K562 (cell line): ENCODE results near the gene RBM44. TPM values are rescaled to one million over a fixed set of nuclear protein-coding genes. Genes with fewer than 3 reads are reported as not detected.

ENCODE experiments used
- LCOR ChIP-seq: sonication (generic); formaldehyde crosslinking; IDR thresholded peaks from 2 replicates; pipeline ENCODE4 v1.8.0; 2022; ENCODE audit warnings: mild to moderate bottlenecking, missing genetic modification reagents
- SRSF7 ChIP-seq: fragments of 200-400 bp; formaldehyde crosslinking; optimal IDR thresholded peaks from 2 replicates; pipeline ENCODE3; 2017; ENCODE audit warnings: mild to moderate bottlenecking, low read depth, low read length
- U2AF1 ChIP-seq: fragments of 200-400 bp; formaldehyde crosslinking; optimal IDR thresholded peaks from 2 replicates; pipeline ENCODE3; 2017; ENCODE audit warnings: mild to moderate bottlenecking, low read depth, low read length, moderate library complexity
- polyA plus RNA-seq, 8 experiments: library from polyadenylated mRNA; depleted of rRNA in 4 of 8; stranded (reverse) in 5 of 8; unstranded in 3 of 8; fragments of >200 nt; fragmentation: Nextera tagmentation in 2 of 8; fragmentation: Illumina TruSeq in 1 of 8; extraction: Ambion mirVana in 2 of 8; extraction: Trizol in 1 of 8; gene quantifications; 2 replicates each; pipeline versions ENCODE4 v1.2.1 to v1.2.3, GENCODE V29; 2011 to 2014; ENCODE audit warnings: inconsistent platforms in 1 of 8, missing spikeins in 1 of 8
- total RNA-seq, 7 experiments: library from RNA; depleted of rRNA in 6 of 7; stranded (reverse); fragments of >200 nt in 6 of 7; fragmentation: Illumina TruSeq in 2 of 7; extraction: Trizol in 2 of 7; gene quantifications; 2 replicates each; pipeline versions ENCODE4 v1.2.1 to v1.2.3, GENCODE V29; 2011 to 2021; ENCODE audit warnings: low replicate concordance in 1 of 7
- TF ChIP-seq, protein P1 (sequence below): fragments of 250-450 bp; sonication (Bioruptor Pico); IDR thresholded peaks from 2 replicates; pipeline ENCODE4 v1.4.0; 2020
- TF ChIP-seq, protein P2 (sequence below), 2 experiments: IDR thresholded peaks; 2 replicates each; pipeline ENCODE4 v1.6.1; 2012; ENCODE audit warnings: improper control_type of control experiment in 2 of 2, low read depth in 2 of 2, low read length in 2 of 2, borderline replicate concordance in 1 of 2
- TF ChIP-seq, protein P3 (sequence below), 2 experiments: fragments of 450-650 bp; formaldehyde crosslinking in 1 of 2; IDR thresholded peaks; 2 replicates each; pipeline versions ENCODE4 v1.4.0 to v1.6.1; 2014 to 2020; ENCODE audit warnings: mild to moderate bottlenecking in 2 of 2, borderline replicate concordance in 1 of 2, low read depth in 1 of 2
- TF ChIP-seq, protein P4 (sequence below): fragments of 200-800 bp; sonication (Bioruptor generic); IDR thresholded peaks from 2 replicates; pipeline ENCODE4 v1.6.1; 2016; ENCODE audit warnings: missing genetic modification characterization, missing compliant biosample characterization

RBM44 gene
- total and polyA plus RNA-seq, 9 of the 15 experiments (the other 6 are each of a cell fraction or from before 2014, with no cell fraction given) = 0.04 to 0.25 (median 0.13) TPM

DNA sequence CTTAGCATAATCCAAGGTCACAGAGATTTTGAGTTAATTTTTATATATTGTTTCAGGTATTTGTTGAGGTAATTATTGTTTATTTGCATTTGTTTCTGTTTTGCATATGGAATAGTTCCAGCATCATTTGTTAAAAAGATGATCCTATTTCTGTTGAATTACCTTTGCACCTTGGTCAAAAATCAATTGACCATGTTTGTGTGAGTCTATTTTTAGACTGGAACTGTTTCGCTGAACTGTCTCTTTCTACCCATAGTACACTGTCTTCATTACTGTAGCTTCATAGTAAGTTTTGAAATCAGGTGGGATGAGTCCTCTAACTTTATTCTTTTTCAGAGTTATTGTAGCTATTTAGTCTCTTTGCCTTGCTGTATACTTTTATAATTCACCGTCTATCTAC lies 31.9 kb downstream of the RBM44 start (continued):
- TF ChIP-seq, protein P1, sequence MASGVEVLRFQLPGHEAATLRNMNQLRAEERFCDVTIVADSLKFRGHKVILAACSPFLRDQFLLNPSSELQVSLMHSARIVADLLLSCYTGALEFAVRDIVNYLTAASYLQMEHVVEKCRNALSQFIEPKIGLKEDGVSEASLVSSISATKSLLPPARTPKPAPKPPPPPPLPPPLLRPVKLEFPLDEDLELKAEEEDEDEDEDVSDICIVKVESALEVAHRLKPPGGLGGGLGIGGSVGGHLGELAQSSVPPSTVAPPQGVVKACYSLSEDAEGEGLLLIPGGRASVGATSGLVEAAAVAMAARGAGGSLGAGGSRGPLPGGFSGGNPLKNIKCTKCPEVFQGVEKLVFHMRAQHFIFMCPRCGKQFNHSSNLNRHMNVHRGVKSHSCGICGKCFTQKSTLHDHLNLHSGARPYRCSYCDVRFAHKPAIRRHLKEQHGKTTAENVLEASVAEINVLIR (CRISPR knock-in tag) = no peak
- TF ChIP-seq U2AF1 (no peak), SRSF7 (no peak), LCOR (CRISPR knock-in tag) (no peak)
- TF ChIP-seq, protein P2, sequence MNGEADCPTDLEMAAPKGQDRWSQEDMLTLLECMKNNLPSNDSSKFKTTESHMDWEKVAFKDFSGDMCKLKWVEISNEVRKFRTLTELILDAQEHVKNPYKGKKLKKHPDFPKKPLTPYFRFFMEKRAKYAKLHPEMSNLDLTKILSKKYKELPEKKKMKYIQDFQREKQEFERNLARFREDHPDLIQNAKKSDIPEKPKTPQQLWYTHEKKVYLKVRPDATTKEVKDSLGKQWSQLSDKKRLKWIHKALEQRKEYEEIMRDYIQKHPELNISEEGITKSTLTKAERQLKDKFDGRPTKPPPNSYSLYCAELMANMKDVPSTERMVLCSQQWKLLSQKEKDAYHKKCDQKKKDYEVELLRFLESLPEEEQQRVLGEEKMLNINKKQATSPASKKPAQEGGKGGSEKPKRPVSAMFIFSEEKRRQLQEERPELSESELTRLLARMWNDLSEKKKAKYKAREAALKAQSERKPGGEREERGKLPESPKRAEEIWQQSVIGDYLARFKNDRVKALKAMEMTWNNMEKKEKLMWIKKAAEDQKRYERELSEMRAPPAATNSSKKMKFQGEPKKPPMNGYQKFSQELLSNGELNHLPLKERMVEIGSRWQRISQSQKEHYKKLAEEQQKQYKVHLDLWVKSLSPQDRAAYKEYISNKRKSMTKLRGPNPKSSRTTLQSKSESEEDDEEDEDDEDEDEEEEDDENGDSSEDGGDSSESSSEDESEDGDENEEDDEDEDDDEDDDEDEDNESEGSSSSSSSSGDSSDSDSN (IDR thresholded peaks at IDR 0.05; ENCODE audit: borderline replicate concordance in 1 of 2, low read depth in 2 of 2, low read length in 2 of 2) = no peak
- TF ChIP-seq, protein P3, sequence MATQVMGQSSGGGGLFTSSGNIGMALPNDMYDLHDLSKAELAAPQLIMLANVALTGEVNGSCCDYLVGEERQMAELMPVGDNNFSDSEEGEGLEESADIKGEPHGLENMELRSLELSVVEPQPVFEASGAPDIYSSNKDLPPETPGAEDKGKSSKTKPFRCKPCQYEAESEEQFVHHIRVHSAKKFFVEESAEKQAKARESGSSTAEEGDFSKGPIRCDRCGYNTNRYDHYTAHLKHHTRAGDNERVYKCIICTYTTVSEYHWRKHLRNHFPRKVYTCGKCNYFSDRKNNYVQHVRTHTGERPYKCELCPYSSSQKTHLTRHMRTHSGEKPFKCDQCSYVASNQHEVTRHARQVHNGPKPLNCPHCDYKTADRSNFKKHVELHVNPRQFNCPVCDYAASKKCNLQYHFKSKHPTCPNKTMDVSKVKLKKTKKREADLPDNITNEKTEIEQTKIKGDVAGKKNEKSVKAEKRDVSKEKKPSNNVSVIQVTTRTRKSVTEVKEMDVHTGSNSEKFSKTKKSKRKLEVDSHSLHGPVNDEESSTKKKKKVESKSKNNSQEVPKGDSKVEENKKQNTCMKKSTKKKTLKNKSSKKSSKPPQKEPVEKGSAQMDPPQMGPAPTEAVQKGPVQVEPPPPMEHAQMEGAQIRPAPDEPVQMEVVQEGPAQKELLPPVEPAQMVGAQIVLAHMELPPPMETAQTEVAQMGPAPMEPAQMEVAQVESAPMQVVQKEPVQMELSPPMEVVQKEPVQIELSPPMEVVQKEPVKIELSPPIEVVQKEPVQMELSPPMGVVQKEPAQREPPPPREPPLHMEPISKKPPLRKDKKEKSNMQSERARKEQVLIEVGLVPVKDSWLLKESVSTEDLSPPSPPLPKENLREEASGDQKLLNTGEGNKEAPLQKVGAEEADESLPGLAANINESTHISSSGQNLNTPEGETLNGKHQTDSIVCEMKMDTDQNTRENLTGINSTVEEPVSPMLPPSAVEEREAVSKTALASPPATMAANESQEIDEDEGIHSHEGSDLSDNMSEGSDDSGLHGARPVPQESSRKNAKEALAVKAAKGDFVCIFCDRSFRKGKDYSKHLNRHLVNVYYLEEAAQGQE (IDR thresholded peaks at IDR 0.05; ENCODE audit: borderline replicate concordance) = no peak
- TF ChIP-seq, protein P3 (CRISPR knock-in tag; IDR thresholded peaks at IDR 0.05; ENCODE audit: low read depth) = no peak
- TF ChIP-seq, protein P4, sequence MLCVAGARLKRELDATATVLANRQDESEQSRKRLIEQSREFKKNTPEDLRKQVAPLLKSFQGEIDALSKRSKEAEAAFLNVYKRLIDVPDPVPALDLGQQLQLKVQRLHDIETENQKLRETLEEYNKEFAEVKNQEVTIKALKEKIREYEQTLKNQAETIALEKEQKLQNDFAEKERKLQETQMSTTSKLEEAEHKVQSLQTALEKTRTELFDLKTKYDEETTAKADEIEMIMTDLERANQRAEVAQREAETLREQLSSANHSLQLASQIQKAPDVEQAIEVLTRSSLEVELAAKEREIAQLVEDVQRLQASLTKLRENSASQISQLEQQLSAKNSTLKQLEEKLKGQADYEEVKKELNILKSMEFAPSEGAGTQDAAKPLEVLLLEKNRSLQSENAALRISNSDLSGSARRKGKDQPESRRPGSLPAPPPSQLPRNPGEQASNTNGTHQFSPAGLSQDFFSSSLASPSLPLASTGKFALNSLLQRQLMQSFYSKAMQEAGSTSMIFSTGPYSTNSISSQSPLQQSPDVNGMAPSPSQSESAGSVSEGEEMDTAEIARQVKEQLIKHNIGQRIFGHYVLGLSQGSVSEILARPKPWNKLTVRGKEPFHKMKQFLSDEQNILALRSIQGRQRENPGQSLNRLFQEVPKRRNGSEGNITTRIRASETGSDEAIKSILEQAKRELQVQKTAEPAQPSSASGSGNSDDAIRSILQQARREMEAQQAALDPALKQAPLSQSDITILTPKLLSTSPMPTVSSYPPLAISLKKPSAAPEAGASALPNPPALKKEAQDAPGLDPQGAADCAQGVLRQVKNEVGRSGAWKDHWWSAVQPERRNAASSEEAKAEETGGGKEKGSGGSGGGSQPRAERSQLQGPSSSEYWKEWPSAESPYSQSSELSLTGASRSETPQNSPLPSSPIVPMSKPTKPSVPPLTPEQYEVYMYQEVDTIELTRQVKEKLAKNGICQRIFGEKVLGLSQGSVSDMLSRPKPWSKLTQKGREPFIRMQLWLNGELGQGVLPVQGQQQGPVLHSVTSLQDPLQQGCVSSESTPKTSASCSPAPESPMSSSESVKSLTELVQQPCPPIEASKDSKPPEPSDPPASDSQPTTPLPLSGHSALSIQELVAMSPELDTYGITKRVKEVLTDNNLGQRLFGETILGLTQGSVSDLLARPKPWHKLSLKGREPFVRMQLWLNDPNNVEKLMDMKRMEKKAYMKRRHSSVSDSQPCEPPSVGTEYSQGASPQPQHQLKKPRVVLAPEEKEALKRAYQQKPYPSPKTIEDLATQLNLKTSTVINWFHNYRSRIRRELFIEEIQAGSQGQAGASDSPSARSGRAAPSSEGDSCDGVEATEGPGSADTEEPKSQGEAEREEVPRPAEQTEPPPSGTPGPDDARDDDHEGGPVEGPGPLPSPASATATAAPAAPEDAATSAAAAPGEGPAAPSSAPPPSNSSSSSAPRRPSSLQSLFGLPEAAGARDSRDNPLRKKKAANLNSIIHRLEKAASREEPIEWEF (CRISPR knock-in tag) = no peak
